GM21447 (cell line): Measurements from ENCODE around the gene IL4.

Experiments used
- ATAC-seq: cut with Tn5 transposase; IDR thresholded peaks from one replicate; pipeline ENCODE4 v1.9.1; 2021; ENCODE audit not compliant: unreplicated experiment

The IL4 gene

GRCh38 chr5:132669966-132670882 is 3.6 kb upstream of the IL4 start:
- no peak for ATAC-seq

GRCh38 chr5:132671000-132671399 is 2.8 kb upstream of the IL4 start:
- no peak for ATAC-seq

DNA sequence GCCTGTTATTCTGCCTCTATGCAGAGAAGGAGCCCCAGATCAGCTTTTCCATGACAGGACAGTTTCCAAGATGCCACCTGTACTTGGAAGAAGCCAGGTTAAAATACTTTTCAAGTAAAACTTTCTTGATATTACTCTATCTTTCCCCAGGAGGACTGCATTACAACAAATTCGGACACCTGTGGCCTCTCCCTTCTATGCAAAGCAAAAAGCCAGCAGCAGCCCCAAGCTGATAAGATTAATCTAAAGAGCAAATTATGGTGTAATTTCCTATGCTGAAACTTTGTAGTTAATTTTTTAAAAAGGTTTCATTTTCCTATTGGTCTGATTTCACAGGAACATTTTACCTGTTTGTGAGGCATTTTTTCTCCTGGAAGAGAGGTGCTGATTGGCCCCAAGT is 301 bp upstream of the IL4 start:
- no peak for ATAC-seq

DNA sequence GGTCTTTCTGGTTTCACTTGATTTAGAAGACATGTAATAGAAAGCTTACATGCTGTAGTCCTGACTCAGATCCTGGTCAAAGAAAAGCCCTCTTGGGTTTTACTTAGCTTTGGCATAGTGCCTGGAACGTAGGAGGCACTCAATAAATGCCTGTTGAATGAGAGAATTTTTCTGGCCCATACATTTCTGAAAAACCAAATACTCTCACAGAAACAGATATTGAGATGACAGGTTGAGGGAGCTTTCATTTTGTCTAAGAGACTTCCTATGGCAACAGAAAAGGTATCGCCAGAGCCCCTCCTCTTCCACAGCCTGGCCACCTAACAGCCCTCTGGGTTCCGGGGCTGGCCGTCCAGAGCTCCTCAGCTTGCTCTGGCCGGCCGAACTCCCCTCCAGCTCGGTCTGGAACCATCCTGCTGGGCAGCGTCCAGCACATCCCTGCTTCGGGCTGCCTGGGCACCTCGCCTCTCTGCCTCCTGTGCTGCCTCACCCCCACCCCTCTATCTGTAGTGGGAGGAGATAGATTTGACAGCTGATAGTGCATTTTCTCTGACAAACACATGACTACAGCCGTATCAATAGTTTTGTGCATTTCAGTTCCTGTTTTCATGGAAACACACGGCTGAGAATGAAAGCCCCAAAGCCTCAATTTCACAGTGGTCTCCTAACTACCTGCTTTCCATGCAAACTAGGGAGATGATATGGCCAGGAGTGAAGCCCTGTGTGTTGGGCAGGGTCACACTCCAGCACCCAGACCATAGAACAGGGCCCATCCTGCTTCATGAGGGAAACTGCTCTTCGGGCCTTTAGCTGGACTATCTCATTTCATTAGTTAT is 1.1 kb downstream of the IL4 start:
- ATAC-seq = peak; percentile 86

DNA sequence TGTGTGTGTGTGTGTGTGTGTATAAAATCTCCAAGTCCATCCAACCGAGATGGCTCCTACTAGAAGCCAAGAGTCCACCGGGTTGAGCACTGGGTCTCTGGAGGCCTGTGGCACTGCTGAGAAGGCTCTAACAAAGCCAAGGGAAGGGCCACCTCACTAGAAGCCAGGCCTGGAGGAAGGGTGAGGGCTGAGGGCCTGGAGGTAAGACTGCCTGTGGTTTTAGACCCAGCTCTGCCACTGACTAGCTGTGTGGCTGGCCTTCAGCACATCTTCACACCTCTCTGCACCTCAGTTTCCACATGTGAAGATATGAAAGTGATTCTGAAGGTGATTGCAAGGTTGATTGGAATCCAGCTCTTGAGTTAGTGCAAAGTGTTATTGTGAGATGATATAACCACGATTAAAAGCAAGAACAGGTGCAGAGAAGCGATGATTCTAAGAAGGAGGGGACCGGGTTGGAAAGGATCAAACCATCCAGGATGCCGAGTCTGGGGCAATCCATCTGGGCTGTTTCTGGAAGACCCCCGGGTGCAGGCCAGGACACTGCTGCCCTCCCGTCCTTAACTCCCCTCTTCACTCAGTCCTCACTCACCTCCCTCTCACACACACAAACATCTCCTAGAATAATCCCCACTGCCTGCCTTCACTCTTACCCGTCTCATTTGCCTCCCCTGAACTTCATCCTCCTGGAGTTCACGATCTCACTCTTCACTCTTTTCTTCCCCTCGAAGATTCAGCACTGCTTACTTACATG is 2.3 kb downstream of the IL4 start:
- ATAC-seq = no peak

GRCh38 chr5:132677191-132677590 is 3.4 kb downstream of the IL4 start:
- ATAC-seq = no peak

DNA sequence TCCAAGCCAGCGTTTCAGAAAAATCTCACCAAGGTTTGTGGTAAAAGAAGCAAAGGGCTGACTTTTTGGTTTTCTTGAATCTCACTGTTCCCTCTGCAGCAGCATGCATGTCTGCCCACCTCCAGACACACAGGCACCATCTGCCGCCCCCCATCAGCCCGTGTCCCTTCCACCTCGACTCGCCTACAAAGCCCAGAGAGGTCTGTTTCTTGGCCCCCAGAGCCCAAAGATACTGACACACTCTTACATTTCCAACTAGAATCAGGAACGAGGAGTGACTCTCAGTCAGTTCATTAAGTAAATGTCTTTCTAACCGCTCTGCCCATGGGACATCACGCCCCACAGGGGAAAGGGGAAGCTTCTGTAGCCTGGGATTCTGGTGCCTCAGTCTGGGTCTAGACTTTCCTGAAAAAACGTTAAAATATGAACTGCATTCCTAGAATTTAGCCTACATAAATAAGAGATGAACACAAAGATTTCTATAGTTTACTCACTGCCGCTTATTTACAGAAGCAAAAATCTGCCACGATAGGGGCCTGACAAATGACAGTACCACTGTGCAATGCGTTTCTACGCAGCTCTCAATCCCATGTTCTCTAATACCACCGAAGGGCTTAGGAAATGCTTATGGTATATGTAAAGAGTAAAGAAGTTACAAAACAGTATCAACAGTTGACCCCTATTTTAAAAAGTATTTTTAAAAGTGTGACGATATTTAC is 4.1 kb downstream of the IL4 start:
- no peak for ATAC-seq

DNA sequence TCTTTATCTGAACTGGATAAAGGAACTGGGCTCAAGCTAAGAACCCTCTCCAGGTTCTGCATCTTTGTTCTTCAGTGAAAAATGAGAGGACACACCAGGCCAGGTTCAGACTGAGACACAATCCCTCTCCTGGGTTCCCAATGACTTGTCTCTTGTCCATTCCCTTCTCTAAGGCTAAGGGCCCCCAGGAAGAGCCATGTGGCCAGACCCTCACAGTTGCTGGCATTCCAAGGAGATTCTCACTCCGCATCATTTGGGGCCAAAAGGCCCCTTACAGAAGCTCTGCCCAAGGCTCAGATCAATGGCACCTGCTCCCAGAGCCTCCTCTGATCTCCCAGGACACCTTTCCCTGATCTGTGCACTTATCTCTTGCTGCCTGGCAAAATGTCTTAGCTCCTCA is 4.9 kb downstream of the IL4 start:
- no peak for ATAC-seq

DNA sequence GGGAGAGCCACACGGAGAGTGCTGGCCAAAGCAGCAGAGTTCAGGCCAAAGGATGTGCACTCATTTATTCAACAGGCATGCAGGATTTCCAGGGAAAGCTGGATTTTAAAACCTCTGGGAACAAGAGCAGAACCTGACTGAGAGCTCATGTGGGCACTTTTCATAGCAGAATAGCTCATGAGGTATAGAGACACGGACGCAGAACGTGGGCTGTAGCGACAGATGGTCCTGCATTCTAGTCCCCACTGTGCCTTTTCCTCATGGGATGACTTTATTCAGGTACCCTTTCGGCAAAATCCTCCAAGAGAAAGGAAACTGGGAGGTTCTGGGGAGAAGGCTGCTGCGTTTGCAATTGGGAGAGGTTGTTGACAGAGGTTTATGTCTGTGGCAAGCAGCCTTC is 5.4 kb downstream of the IL4 start:
- ATAC-seq = no peak

GRCh38 chr5:132679717-132680380 is 6.1 kb downstream of the IL4 start:
- no peak for ATAC-seq

GRCh38 chr5:132680780-132681475 is 7.1 kb downstream of the IL4 start:
- no peak for ATAC-seq

GRCh38 chr5:132681476-132681831 is 7.7 kb downstream of the IL4 start:
- ATAC-seq = no peak

DNA sequence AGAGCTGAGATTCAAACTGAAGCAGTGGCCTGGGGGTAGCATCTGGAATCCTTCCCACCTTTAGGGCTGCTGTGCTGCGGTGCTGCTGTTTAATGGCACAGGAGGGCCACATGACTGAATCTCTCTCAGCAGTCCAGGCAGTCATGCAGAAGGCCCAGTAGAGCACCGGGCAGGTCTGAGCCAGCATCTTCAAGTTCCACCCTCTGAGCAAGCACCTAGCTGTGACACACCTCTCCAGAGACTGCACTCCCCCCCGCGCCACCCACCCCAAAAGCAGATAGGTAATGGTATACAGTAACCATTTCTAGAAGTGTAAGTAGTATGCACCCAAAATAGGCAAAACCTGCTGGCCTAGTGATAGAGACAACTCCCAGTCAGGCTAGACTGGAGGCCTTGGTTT is 8.2 kb downstream of the IL4 start:
- ATAC-seq = no peak

GRCh38 chr5:132684491-132684890 is 10.7 kb downstream of the IL4 start:
- ATAC-seq = no peak

GRCh38 chr5:132684922-132685720 is 11.3 kb downstream of the IL4 start:
- no peak for ATAC-seq

DNA sequence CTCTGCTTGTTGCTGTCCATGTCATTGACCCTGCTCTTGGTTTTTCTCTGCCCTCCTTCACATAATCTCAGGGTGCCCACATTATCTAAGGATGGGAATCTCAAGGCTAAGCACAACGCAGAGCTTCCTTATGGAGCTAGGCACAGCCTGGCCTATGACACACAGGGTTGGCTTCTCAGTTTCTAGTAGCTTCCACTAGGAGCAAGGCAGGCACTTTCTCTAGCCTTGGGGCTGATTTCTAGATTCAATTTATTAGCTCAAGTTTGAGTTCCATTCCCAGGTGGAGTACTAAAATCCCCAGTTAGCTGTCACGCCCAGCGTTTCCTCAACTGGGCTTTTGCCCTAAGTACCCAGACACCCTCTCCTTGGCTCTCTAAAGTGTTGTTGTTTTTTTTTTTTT is 12.4 kb downstream of the IL4 start:
- ATAC-seq = no peak

GRCh38 chr5:132687995-132688394 is 14.2 kb downstream of the IL4 start:
- ATAC-seq = peak; percentile 49

GRCh38 chr5:132688536-132689339 is 14.9 kb downstream of the IL4 start:
- ATAC-seq = peak; percentile 33
